Naive thymus-derived CD4-positive, alpha-beta T cell (primary cell): ENCODE results near the gene LCMT2. TPM values are rescaled to one million over a fixed set of nuclear protein-coding genes. Genes with fewer than 3 reads are reported as not detected.

Experiments
- polyA plus RNA-seq, 2 donors: library from polyadenylated mRNA; unstranded; fragments of 300-500 nt; fragmentation: Illumina TruSeq; gene quantifications; one replicate each; pipeline ENCODE4 v1.2.3, GENCODE V29; 2021
- total RNA-seq, 6 experiments: library from RNA in 5 of 6; stranded (reverse) in 5 of 6; gene quantifications; 1 replicate in 5 of 6; 2 replicates in 1 of 6; pipeline ENCODE4 v1.2.3 and lab custom pipeline; 2021 to 2026

The LCMT2 gene
- total and polyA plus RNA-seq, 7 experiments from 2014 or later, result 2.9 to 19.1 (median 10.6) TPM

Other genes with a start within 250 kb of the LCMT2 start
- gene UBR1, start 224.5 kb downstream of the LCMT2 start, total RNA-seq, result 10 to 100 TPM; 38.4 to 51.7 (median 48.0) TPM
- gene UBR1, start 224.5 kb downstream of the LCMT2 start, polyA plus RNA-seq, result 10 to 100 TPM; 18.8 to 22.8 TPM
- 10 to 100 TPM; 12.0 to 21.5 (median 17.7) TPM for gene TMEM62, start 197.0 kb downstream of the LCMT2 start, total RNA-seq
- 1 to 10 TPM; 3.6 to 6.0 TPM for gene TMEM62, start 197.0 kb downstream of the LCMT2 start, polyA plus RNA-seq
- gene CCNDBP1, start 145.2 kb downstream of the LCMT2 start, total RNA-seq, result 100 to 1,000 TPM in 3 of 5 experiments, 10 to 100 TPM in 2; 72.3 to 110 (median 100) TPM
- 100 to 1,000 TPM; 154 to 163 TPM for gene CCNDBP1, start 145.2 kb downstream of the LCMT2 start, polyA plus RNA-seq
- gene EPB42, start 109.6 kb downstream of the LCMT2 start, total RNA-seq, result not detected
- gene EPB42, start 109.6 kb downstream of the LCMT2 start, polyA plus RNA-seq, result not detected
- gene TGM5, start 63.6 kb downstream of the LCMT2 start, total RNA-seq, result under 1 TPM in 1 of 5 experiments, not detected in 4; 0.27 TPM
- not detected for gene TGM5, start 63.6 kb downstream of the LCMT2 start, polyA plus RNA-seq
- gene TGM7, start 28.3 kb downstream of the LCMT2 start, total RNA-seq, result not detected
- gene TGM7, start 28.3 kb downstream of the LCMT2 start, polyA plus RNA-seq, result not detected
- gene ZSCAN29, start 40.5 kb upstream of the LCMT2 start, total RNA-seq, result 10 to 100 TPM; 12.9 to 36.9 (median 33.6) TPM
- 1 to 10 TPM; 3.1 to 7.8 TPM for gene ZSCAN29, start 40.5 kb upstream of the LCMT2 start, polyA plus RNA-seq
- 10 to 100 TPM; 10.9 to 34.7 (median 17.7) TPM for gene TUBGCP4, start 40.5 kb upstream of the LCMT2 start, total RNA-seq
- gene TUBGCP4, start 40.5 kb upstream of the LCMT2 start, polyA plus RNA-seq, result 10 to 100 TPM in 1 of 2 donors, 1 to 10 TPM in 1; 7.7 to 15.0 TPM
- gene TP53BP1, start 162.6 kb upstream of the LCMT2 start, total RNA-seq, result 10 to 100 TPM; 34.5 to 41.6 (median 40.6) TPM
- 10 to 100 TPM in 1 of 2 donors, 1 to 10 TPM in 1; 9.3 to 13.5 TPM for gene TP53BP1, start 162.6 kb upstream of the LCMT2 start, polyA plus RNA-seq
- gene MAP1A, start 187.0 kb upstream of the LCMT2 start, total RNA-seq, result 10 to 100 TPM in 1 of 5 experiments, 1 to 10 TPM in 2, under 1 TPM in 2; 0.30 to 13.6 (median 1.4) TPM
- under 1 TPM; 0.22 to 0.24 TPM for gene MAP1A, start 187.0 kb upstream of the LCMT2 start, polyA plus RNA-seq